ENCODE measurements around the gene UFC1. TPM values are rescaled to one million over a fixed set of nuclear protein-coding genes. Genes with fewer than 3 reads are reported as not detected.

Gene UFC1
- total and polyA plus RNA-seq, 2 experiments from 2014 or later: 57.5 to 77.0 TPM

DNA sequence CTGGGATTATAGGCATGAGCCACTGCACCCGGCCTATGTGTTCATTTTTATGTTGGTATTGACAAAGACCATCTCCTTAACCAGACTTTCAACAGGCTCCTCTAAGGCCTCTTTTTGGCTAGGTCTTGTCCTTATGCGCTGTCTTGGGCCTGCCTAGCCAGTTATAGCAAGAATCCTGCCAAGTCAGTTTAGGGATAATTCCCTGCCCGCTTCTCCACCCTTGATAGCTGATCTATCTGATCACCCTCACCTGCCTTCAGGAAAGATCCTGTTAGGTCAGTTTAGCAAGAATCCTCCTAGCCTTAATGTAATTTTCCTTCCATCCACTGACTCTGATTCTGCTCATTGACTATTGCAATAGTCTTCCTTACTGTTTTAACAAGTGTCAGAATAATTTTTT, 25.9 kb downstream of the UFC1 start (continued):
- no peak for TF ChIP-seq ZNF462 (CRISPR knock-in tag; IDR thresholded peaks at IDR 0.05)

- no peaks in the 10 kb centered on the region; the same call in 1 of the 2 replicates for H3K36me3 ChIP-seq (ENCODE audit: insufficient read depth)
- no peaks in the 10 kb centered on the region for H3K9me2 ChIP-seq (ENCODE audit: insufficient read depth)
- Mint-ChIP-seq H3K4me1 (peaks cover 20% of the 10 kb centered on the region), H3K9me3 (no peaks in the 10 kb centered on the region), H3K4me3 (no peak overlapping the region), H3K36me3 (ENCODE audit: low read depth) (0 out of 3 replicates have a peak, but pooled peaks cover under 1% of the 10 kb centered on the region), H3K27me3 (ENCODE audit: insufficient read depth, low read depth, poor library complexity) (peaks cover 5% of the 10 kb centered on the region), H3K27ac (no peak overlapping the region)
- H3K27ac ChIP-seq (ENCODE audit: low read depth): no peak overlapping the region
- peaks cover 15% of the 10 kb centered on the region; the same call in 1 of the 2 replicates for H3K4me1 ChIP-seq (ENCODE audit: insufficient read depth)
- H2AFZ ChIP-seq: no peak overlapping the region
- H3F3A ChIP-seq (replicated peaks; ENCODE audit: low read depth): no peaks in the 10 kb centered on the region
- no peaks in the 10 kb centered on the region for H3K27me3 ChIP-seq (ENCODE audit: insufficient read depth)
- H3K4me3 ChIP-seq: no peak overlapping the region
- DNase-seq (ENCODE audit: low spot score): peak; percentile 63
- H3K79me2 ChIP-seq (replicated peaks; ENCODE audit: insufficient read depth): peaks cover 8% of the 10 kb centered on the region
- no peak overlapping the region for H3K4me2 ChIP-seq
- TF ChIP-seq ZNF114 (CRISPR knock-in tag; IDR thresholded peaks at IDR 0.05) (no peak), CTCF (conservative IDR thresholded peaks at IDR 0.05; ENCODE audit: low read depth in 2 of 2) (peak; percentile 53 to 67)
- no peak for ATAC-seq
- H4K20me1 ChIP-seq (replicated peaks; ENCODE audit: insufficient read depth): 0 out of 2 replicates have a peak, but pooled peaks cover 6% of the 10 kb centered on the region
These were observed 26.9 kb downstream of the UFC1 start for GRCh38 chr1:161180639-161181038.
